Omental fat pad (tissue), 4 donors: Measurements from ENCODE around the gene IL22RA2. TPM values are rescaled to one million over a fixed set of nuclear protein-coding genes. Genes with fewer than 3 reads are reported as not detected.
"Not testable (repeated sequence)": the region's sequence is repeated elsewhere in the genome, so short reads cannot be mapped to it uniquely, and the experiment has no call there.

Source experiments
- ATAC-seq: fragments of 150-250 bp; one replicate; pipeline ENCODE4 v1.9.1; 2016; ENCODE audit warnings: mild to moderate bottlenecking, moderate library complexity; ENCODE audit not compliant: low FRiP score
- DNase-seq: peaks from one replicate; pipeline ENCODE4 v3.0.0-alpha.2; 2019; ENCODE audit warnings: low spot score
- CTCF ChIP-seq, 3 donors: fragments of 450-650 bp; IDR thresholded peaks; one replicate each; pipeline ENCODE4 v1.5.1; 2016 to 2017; ENCODE audit warnings: antibody characterized with exemption in 3 of 3, mild to moderate bottlenecking in 3 of 3, moderate library complexity in 2 of 3
- total RNA-seq, 4 donors: library from RNA; depleted of rRNA; stranded (reverse); fragments of >200 nt; gene quantifications; one replicate each; pipeline ENCODE4 v1.1.0, GENCODE V29; 2016

The IL22RA2 gene
- total RNA-seq, 4 donors from 2014 or later = not detected

- TF ChIP-seq CTCF (IDR thresholded peaks at IDR 0.05) = no peak
- no peak for DNase-seq
- peak; percentile 60 for ATAC-seq
Observed at GRCh38 chr6:137210903-137211302, 37.5 kb upstream of the IL22RA2 start.

GRCh38 chr6:137208279-137208678 is 34.8 kb upstream of the IL22RA2 start:
- ATAC-seq (no peak), DNase-seq (no peak)
- TF ChIP-seq CTCF (IDR thresholded peaks at IDR 0.05) = no peak

- not testable (repeated sequence) for ATAC-seq, DNase-seq
Observed at GRCh38 chr6:137207457-137207856, 34.0 kb upstream of the IL22RA2 start.

GRCh38 chr6:137206577-137206976 is 33.1 kb upstream of the IL22RA2 start:
- ATAC-seq (no peak), DNase-seq (no peak)
- TF ChIP-seq CTCF (IDR thresholded peaks at IDR 0.05) = no peak

GRCh38 chr6:137203256-137203655 is 29.8 kb upstream of the IL22RA2 start:
- DNase-seq (no peak), ATAC-seq (no peak)
- TF ChIP-seq CTCF (IDR thresholded peaks at IDR 0.05) = no peak

GRCh38 chr6:137202078-137202477 is 28.6 kb upstream of the IL22RA2 start:
- no peak for ATAC-seq
- DNase-seq = no peak
- TF ChIP-seq CTCF (IDR thresholded peaks at IDR 0.05) = no peak

- ATAC-seq (no peak), DNase-seq (no peak)
- TF ChIP-seq CTCF (IDR thresholded peaks at IDR 0.05) = no peak
Observed at GRCh38 chr6:137201006-137201405, 27.6 kb upstream of the IL22RA2 start.

- no peak for DNase-seq
- TF ChIP-seq CTCF (IDR thresholded peaks at IDR 0.05) = no peak
- ATAC-seq = no peak
Observed at GRCh38 chr6:137200288-137200687, 26.8 kb upstream of the IL22RA2 start.
